Activated CD8-positive, alpha-beta memory T cell treated with anti-CD3 and anti-CD28 coated beads, Interleukin-2, amount 50 U/mL, for 48 hours (primary cell): ENCODE data around the gene ELMO1.
"Not testable (repeated sequence)": the region's sequence is repeated elsewhere in the genome, so short reads cannot be mapped to it uniquely, and the experiment has no call there.

Source experiments
- DNase-seq: peaks from one replicate; pipeline ENCODE4 v3.0.0-alpha.2; 2020

ELMO1 gene

GRCh38 chr7:37160656-37161055 is 288.0 kb downstream of the ELMO1 start:
- DNase-seq, result no peak

GRCh38 chr7:37153376-37153775 is 295.3 kb downstream of the ELMO1 start:
- DNase-seq, result no peak

GRCh38 chr7:37151741-37152413 is 296.8 kb downstream of the ELMO1 start:
- DNase-seq, result no peak

- DNase-seq, result no peak
Measured at GRCh38 chr7:37150856-37151255, 297.8 kb downstream of the ELMO1 start.

GRCh38 chr7:37150180-37150579 is 298.5 kb downstream of the ELMO1 start:
- DNase-seq, result no peak

GRCh38 chr7:37149773-37150124 is 298.9 kb downstream of the ELMO1 start:
- no peak for DNase-seq

- DNase-seq, result no peak
Measured at GRCh38 chr7:37149051-37149772, 299.5 kb downstream of the ELMO1 start.

- no peak for DNase-seq
Measured at GRCh38 chr7:37145682-37146081, 303.0 kb downstream of the ELMO1 start.

- no peak for DNase-seq
Measured at GRCh38 chr7:37144423-37144822, 304.2 kb downstream of the ELMO1 start.

GRCh38 chr7:37142958-37143357 is 305.7 kb downstream of the ELMO1 start:
- no peak for DNase-seq

- DNase-seq, result no peak
Measured at GRCh38 chr7:37141742-37142141, 306.9 kb downstream of the ELMO1 start.

GRCh38 chr7:37133902-37134301 is 314.8 kb downstream of the ELMO1 start:
- DNase-seq, result not testable (repeated sequence)

- no peak for DNase-seq
Measured at GRCh38 chr7:37131855-37132254, 316.8 kb downstream of the ELMO1 start.

- DNase-seq, result no peak
Measured at GRCh38 chr7:37129035-37129425, 319.6 kb downstream of the ELMO1 start.

- no peak for DNase-seq
Measured at GRCh38 chr7:37128327-37129034, 320.2 kb downstream of the ELMO1 start.

- no peak for DNase-seq
Measured at GRCh38 chr7:37119296-37119860, 329.3 kb downstream of the ELMO1 start.

GRCh38 chr7:37118004-37118403 is 330.7 kb downstream of the ELMO1 start:
- no peak for DNase-seq

- DNase-seq, result no peak
Measured at GRCh38 chr7:37117292-37117691, 331.4 kb downstream of the ELMO1 start.

- no peak for DNase-seq
Measured at GRCh38 chr7:37116093-37116701, 332.5 kb downstream of the ELMO1 start.

GRCh38 chr7:37113661-37114355 is 334.9 kb downstream of the ELMO1 start:
- no peak for DNase-seq

GRCh38 chr7:37112876-37113275 is 335.8 kb downstream of the ELMO1 start:
- DNase-seq, result no peak

GRCh38 chr7:37112218-37112617 is 336.4 kb downstream of the ELMO1 start:
- DNase-seq, result no peak

GRCh38 chr7:37111459-37111858 is 337.2 kb downstream of the ELMO1 start:
- no peak for DNase-seq
